GM12878 (cell line): Measurements from ENCODE around the gene MIAT. TPM values are rescaled to one million over a fixed set of nuclear protein-coding genes. Genes with fewer than 3 reads are reported as not detected.

Experiments used
- ATAC-seq: fragments of 200-7000 bp; cut with Tn5 transposase; 3 replicates; pipeline ENCODE4 v1.9.1; 2020; ENCODE audit warnings: mild to moderate bottlenecking, moderate library complexity
- BruUV-seq: library from RNA; stranded (reverse); fragments of 400-500 nt; replicated peaks from 2 replicates; lab custom pipeline; 2021; lab: Mats Ljungman, UMichigan
- CTCF ChIA-PET: fragments of 300-600 bp; sonication (Branson Sonifier 250); formaldehyde crosslinking; extraction: SDS; loops from one replicate; lab custom pipeline; 2021; ENCODE audit warnings: inconsistent platforms; lab: Yijun Ruan, JAX
- POLR2A ChIA-PET: fragments of 350-600 bp; formaldehyde crosslinking; extraction: SDS; loops from one replicate; lab custom pipeline; 2021; ENCODE audit warnings: inconsistent platforms; lab: Charles Lee
- RAD21 ChIA-PET: fragments of 300-600 bp; sonication (Branson Sonifier 250); formaldehyde crosslinking; loops from one replicate; lab custom pipeline; 2023; ENCODE audit warnings: antibody characterized with exemption; ENCODE audit not compliant: unreplicated experiment; lab: Charles Lee
- SMC1A ChIA-PET: fragments of 300-600 bp; sonication (Branson Sonifier 250); formaldehyde crosslinking; loops from one replicate; lab custom pipeline; 2023; ENCODE audit not compliant: unreplicated experiment, uncharacterized antibody; lab: Charles Lee
- DNase-seq: peaks from one replicate; pipeline ENCODE4 v3.0.0-alpha.2; 2011; ENCODE audit warnings: low read depth, low spot score
- FAIRE-seq: peaks from 3 replicates; lab custom pipeline; 2011; peaks lifted over from hg19 to GRCh38; lab: Jason Lieb, UNC
- H2AFZ ChIP-seq: 2 replicates; pipeline ENCODE4 v1.6.0; 2011; ENCODE audit warnings: low read depth, low read length, control low read depth; ENCODE audit not compliant: control insufficient read depth
- H3K27ac ChIP-seq: 2 replicates; pipeline ENCODE4 v1.5.1; 2011; ENCODE audit warnings: control low read depth; ENCODE audit not compliant: control insufficient read depth, insufficient read depth
- H3K27me3 ChIP-seq, 2 experiments: replicated peaks in 1 of 2; 2 replicates each; pipeline versions ENCODE4 v1.6.0 to v1.6.1; 2011; ENCODE audit warnings: low read length in 1 of 2; ENCODE audit not compliant: control insufficient read depth in 2 of 2, insufficient read depth in 2 of 2
- H3K36me3 ChIP-seq, 2 experiments: 2 replicates each; pipeline ENCODE4 v1.5.1; 2011; ENCODE audit warnings: low read length in 1 of 2; ENCODE audit not compliant: control insufficient read depth in 2 of 2, insufficient read depth in 2 of 2
- H3K4me1 ChIP-seq: 2 replicates; pipeline ENCODE4 v1.6.1; 2011; ENCODE audit warnings: mild to moderate bottlenecking, low read length, moderate library complexity, mixed read lengths; ENCODE audit not compliant: control insufficient read depth, insufficient read depth
- H3K4me2 ChIP-seq: 2 replicates; pipeline ENCODE4 v1.6.0; 2011; ENCODE audit warnings: control low read depth; ENCODE audit not compliant: control insufficient read depth, insufficient read depth
- H3K4me3 ChIP-seq: fragments of 200-600 bp; sonication (generic); 2 replicates; pipeline ENCODE4 v1.5.1; 2016
- H3K79me2 ChIP-seq: 2 replicates; pipeline ENCODE4 v1.6.0; 2011; ENCODE audit warnings: low read length; ENCODE audit not compliant: control insufficient read depth, insufficient read depth
- H3K9ac ChIP-seq: 2 replicates; pipeline ENCODE4 v1.8.0; 2011; ENCODE audit warnings: low read length, control low read depth, mixed read lengths; ENCODE audit not compliant: control insufficient read depth, insufficient read depth
- H3K9me3 ChIP-seq: replicated peaks from 3 replicates; pipeline ENCODE4 v1.5.1; 2011; ENCODE audit warnings: mild to moderate bottlenecking, low read length; ENCODE audit not compliant: control insufficient read depth, insufficient read depth
- H4K20me1 ChIP-seq: 2 replicates; pipeline ENCODE4 v1.6.0; 2011; ENCODE audit not compliant: control insufficient read depth, insufficient read depth
- CBX5 ChIP-seq: sonication (generic); IDR thresholded peaks from 2 replicates; pipeline ENCODE4 v1.6.1; 2016; ENCODE audit warnings: low read depth, moderate library complexity, mild to moderate bottlenecking, inconsistent platforms
- CEBPB ChIP-seq, 2 experiments: fragments of 150-350 bp in 1 of 2; IDR thresholded peaks; 2 replicates each; pipeline ENCODE4 v1.6.1; 2012 to 2014; ENCODE audit warnings: low read depth in 2 of 2, low read length in 2 of 2, borderline replicate concordance in 1 of 2, inconsistent platforms in 1 of 2
- ESRRA ChIP-seq: IDR thresholded peaks from 2 replicates; pipeline ENCODE4 v1.6.1; 2012; ENCODE audit warnings: mild to moderate bottlenecking, low read length, improper control_type of control experiment
- FOS ChIP-seq: IDR thresholded peaks from 3 replicates; pipeline ENCODE4 v1.6.1; 2011; ENCODE audit warnings: borderline replicate concordance; ENCODE audit not compliant: insufficient read length; ENCODE audit errors: extremely low read depth
- HDAC6 ChIP-seq: fragments of 200-600 bp; sonication (generic); IDR thresholded peaks from one replicate; pipeline ENCODE4 v1.8.0; 2017; ENCODE audit warnings: antibody characterized with exemption; ENCODE audit not compliant: unreplicated experiment
- IKZF2 ChIP-seq, 2 experiments: fragments of 450-650 bp; IDR thresholded peaks; 2 replicates each; pipeline ENCODE4 v1.6.1; 2017; ENCODE audit warnings: mild to moderate bottlenecking in 2 of 2, moderate library complexity in 2 of 2
- KDM1A ChIP-seq: fragments of 200-600 bp; sonication (generic); IDR thresholded peaks from 2 replicates; pipeline ENCODE4 v1.6.1; 2016; ENCODE audit warnings: borderline replicate concordance
- RELA ChIP-seq: fragments of 450-650 bp; IDR thresholded peaks from 2 replicates; pipeline ENCODE4 v1.8.0; 2014; ENCODE audit warnings: borderline replicate concordance; ENCODE audit not compliant: partially characterized antibody
- SMAD1 ChIP-seq: fragments of 450-650 bp; IDR thresholded peaks from 2 replicates; pipeline ENCODE4 v1.6.1; 2018; ENCODE audit warnings: mild to moderate bottlenecking, low read depth; ENCODE audit not compliant: partially characterized antibody
- SMAD5 ChIP-seq: IDR thresholded peaks from 2 replicates; pipeline ENCODE4 v1.6.1; 2016; ENCODE audit warnings: antibody characterized with exemption, low read depth
- SPI1 ChIP-seq: IDR thresholded peaks from 2 replicates; pipeline ENCODE4 v1.6.1; 2011; ENCODE audit warnings: low read depth, mild to moderate bottlenecking, low read length, moderate library complexity, borderline replicate concordance; ENCODE audit not compliant: insufficient read depth
- SREBF2 ChIP-seq: IDR thresholded peaks from 2 replicates; pipeline ENCODE4 v1.6.1; 2012; ENCODE audit warnings: mild to moderate bottlenecking, low read length
- ZBED1 ChIP-seq: IDR thresholded peaks from 2 replicates; pipeline ENCODE4 v1.6.1; 2016; ENCODE audit warnings: borderline replicate concordance
- ZSCAN29 ChIP-seq: fragments of 450-650 bp; IDR thresholded peaks from 2 replicates; pipeline ENCODE4 v1.6.1; 2017; ENCODE audit warnings: mild to moderate bottlenecking, moderate library complexity
- WGBS: methylation state at CpG from one replicate; pipeline ENCODE4 v1.1.6; 2016; ENCODE audit warnings: low lambda C conversion rate; ENCODE audit not compliant: insufficient replicate concordance, insufficient coverage; ENCODE audit errors: missing lambda C conversion rate; 5-methylcytosine and 5-hydroxymethylcytosine counted together
- in situ Hi-C: fragments of 300-500 bp; cut with MboI; formaldehyde crosslinking; loops from 9 replicates; pipeline ENCODE4 v1.14.3; 2018; ENCODE audit warnings: mixed read lengths
- intact Hi-C: fragments of 100-400 bp; cut with micrococcal nuclease; formaldehyde crosslinking; loops from one replicate; pipeline ENCODE4 v1.14.2; 2022; ENCODE audit not compliant: unreplicated experiment
- polyA plus RNA-seq, 11 experiments: library from polyadenylated mRNA; depleted of rRNA in 4 of 11; unstranded in 6 of 11; stranded (reverse) in 5 of 11; fragments of >200 nt; fragmentation: Nextera tagmentation in 4 of 11; fragmentation: Illumina TruSeq in 1 of 11; extraction: Ambion mirVana in 4 of 11; extraction: Trizol in 1 of 11; gene quantifications; 1 replicate in 1 of 11; 2 replicates in 10 of 11; pipeline versions ENCODE4 v1.2.1 to v1.2.3, GENCODE V29; 2011 to 2016; ENCODE audit warnings: inconsistent platforms in 2 of 11, missing spikeins in 2 of 11, low read depth in 1 of 11
- total RNA-seq, 4 experiments: library from RNA; depleted of rRNA in 3 of 4; stranded (reverse); fragments of >200 nt in 3 of 4; fragmentation: Illumina TruSeq in 1 of 4; extraction: Trizol in 1 of 4; gene quantifications; 2 replicates each; pipeline versions ENCODE4 v1.2.1 to v1.2.3, GENCODE V29; 2013 to 2021
- TF ChIP-seq, protein P1 (sequence below): fragments of 450-650 bp; IDR thresholded peaks from 2 replicates; pipeline ENCODE4 v1.6.1; 2017; ENCODE audit warnings: mild to moderate bottlenecking

MIAT gene
- total and polyA plus RNA-seq, 10 of the 15 experiments (the other 5 are each of a cell fraction or from before 2014, with no cell fraction given) = 0.39 to 13.7 (median 4.6) TPM

DNA sequence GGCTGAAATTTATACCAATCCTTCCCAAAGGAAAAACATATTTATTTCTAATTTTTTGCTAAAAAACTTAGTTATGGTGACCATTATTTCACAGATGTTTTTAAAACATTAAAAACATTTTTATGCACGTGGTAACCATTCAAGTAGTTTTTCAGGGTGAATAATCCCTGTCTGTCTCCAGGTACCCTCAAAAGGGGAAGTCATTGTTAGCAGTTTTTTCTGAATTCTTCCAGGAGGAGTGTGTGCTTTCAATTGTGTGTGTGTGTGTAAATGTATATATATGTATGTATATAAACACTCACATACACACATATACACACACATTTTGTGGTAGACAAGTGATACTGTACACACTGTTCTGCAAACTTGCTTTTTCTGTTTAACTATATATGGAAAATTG lies 43.9 kb downstream of the MIAT start:
- in situ Hi-C loops (no loop called here), intact Hi-C loops (no loop called here)
- FAIRE-seq = no peak
- ChIA-PET RAD21 (interaction anchor here (0.6 kb wide), 2 partner anchors 10 to 1419 kb away, joined by 3 to 5 read pairs; no protein-coding TSS in a partner anchor), SMC1A (no interaction called here), POLR2A (no interaction called here)
- no peaks in the 10 kb centered on the region for H4K20me1 ChIP-seq
- H3K27me3 ChIP-seq = no peaks in the 10 kb centered on the region
- H3K4me1 ChIP-seq = peaks cover 12% of the 10 kb centered on the region; the same call in 1 of the 2 replicates
- H3K9me3 ChIP-seq = peaks cover 5% of the 10 kb centered on the region; the same call in 2 of the 3 replicates
- no peak overlapping the region for H3K4me3 ChIP-seq
- no peaks in the 10 kb centered on the region for H3K79me2 ChIP-seq
- H3K4me2 ChIP-seq = no peak overlapping the region
- no peak overlapping the region for H3K27ac ChIP-seq
- H3K36me3 ChIP-seq = peaks cover 2 to 12% of the 10 kb centered on the region in 2 experiments
- BruUV-seq = no TSS peak
- H2AFZ ChIP-seq = no peak overlapping the region
- TF ChIP-seq ESRRA (no peak), SPI1 (peak; percentile 45; the same call in 1 of the 2 replicates)
- TF ChIP-seq, all 136 proteins: peak for 1
- CTCF ChIA-PET = no interaction called here
- ATAC-seq = no peak
- H3K9ac ChIP-seq = no peak overlapping the region
- no peak for DNase-seq
- 50% methylated on average over 1 of the region's 1 CpG for WGBS

DNA sequence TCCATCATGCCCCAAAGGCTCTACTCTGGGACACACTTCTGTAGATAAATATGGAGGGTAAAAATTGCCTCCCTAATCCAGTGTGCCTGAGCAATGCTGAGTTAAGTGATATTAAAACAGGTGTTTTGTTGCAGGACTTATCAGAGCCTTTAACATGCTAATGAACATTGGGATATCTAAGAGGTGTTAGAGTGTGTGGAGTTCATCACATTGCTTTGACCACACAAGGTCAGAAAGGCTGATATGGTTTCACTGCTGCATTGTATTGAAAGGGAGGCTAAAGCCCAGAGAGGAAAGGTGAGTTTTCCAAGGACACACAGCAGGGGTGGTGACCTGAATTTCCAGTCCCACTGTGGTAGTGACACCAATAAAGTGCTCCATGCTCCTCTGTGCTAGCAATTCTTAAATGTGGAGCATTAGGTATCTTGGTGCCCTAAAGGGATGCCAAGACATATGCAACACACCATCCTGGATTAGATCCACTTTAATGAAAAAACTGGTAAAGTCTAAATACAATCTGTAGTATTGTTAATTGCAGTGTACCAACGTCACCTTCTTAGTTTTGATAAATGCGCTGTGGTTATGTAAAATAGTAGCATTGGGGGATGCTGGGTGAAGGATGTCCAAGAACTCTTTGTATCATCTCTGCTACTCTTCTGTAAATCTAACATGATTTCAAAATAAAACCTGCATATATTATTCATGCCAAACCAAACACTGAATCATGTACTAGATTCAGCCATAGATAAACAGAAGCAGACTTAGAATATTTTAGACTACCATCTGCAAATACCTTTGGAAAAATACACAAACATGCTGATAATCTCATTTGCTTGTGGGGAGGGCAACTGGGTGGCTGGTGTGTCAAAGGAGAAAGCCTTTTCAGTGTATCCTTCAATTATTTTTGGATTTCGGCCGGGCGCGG lies 45.8 kb downstream of the MIAT start:
- Histone ChIP-seq H3K27me3 (no peaks in the 10 kb centered on the region), H3K4me1 (peaks cover 28% of the 10 kb centered on the region), H4K20me1 (no peaks in the 10 kb centered on the region), H3K27ac (no peak overlapping the region), H3K9me3 (peaks cover 9% of the 10 kb centered on the region; the same call in 2 of the 3 replicates), H2AFZ (no peak overlapping the region), H3K4me3 (no peak overlapping the region), H3K79me2 (no peaks in the 10 kb centered on the region), H3K36me3 (peaks cover 2 to 12% of the 10 kb centered on the region in 2 experiments), H3K4me2 (no peak overlapping the region), H3K9ac (no peak overlapping the region)
- RAD21 ChIA-PET = no interaction called here
- SMC1A ChIA-PET = no interaction called here
- FAIRE-seq (no peak), DNase-seq (no peak), ATAC-seq (no peak)
- POLR2A ChIA-PET = no interaction called here
- BruUV-seq = no TSS peak
- intact Hi-C loops (no loop called here), in situ Hi-C loops (no loop called here)
- WGBS = 99% methylated on average over 6 of the region's 6 CpGs
- CTCF ChIA-PET = no interaction called here
- no peak for TF ChIP-seq SMAD1
- TF ChIP-seq CBX5 = no peak
- TF ChIP-seq IKZF2 (IDR thresholded peaks at IDR 0.05) = no peak
- no peak for TF ChIP-seq ZBED1
- TF ChIP-seq, protein P1, sequence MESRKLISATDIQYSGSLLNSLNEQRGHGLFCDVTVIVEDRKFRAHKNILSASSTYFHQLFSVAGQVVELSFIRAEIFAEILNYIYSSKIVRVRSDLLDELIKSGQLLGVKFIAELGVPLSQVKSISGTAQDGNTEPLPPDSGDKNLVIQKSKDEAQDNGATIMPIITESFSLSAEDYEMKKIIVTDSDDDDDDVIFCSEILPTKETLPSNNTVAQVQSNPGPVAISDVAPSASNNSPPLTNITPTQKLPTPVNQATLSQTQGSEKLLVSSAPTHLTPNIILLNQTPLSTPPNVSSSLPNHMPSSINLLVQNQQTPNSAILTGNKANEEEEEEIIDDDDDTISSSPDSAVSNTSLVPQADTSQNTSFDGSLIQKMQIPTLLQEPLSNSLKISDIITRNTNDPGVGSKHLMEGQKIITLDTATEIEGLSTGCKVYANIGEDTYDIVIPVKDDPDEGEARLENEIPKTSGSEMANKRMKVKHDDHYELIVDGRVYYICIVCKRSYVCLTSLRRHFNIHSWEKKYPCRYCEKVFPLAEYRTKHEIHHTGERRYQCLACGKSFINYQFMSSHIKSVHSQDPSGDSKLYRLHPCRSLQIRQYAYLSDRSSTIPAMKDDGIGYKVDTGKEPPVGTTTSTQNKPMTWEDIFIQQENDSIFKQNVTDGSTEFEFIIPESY = no peak
- no peak for TF ChIP-seq CEBPB (IDR thresholded peaks at IDR 0.05; ENCODE audit: borderline replicate concordance in 1 of 2, low read depth in 2 of 2, low read length in 2 of 2)
- no peak for TF ChIP-seq ZSCAN29
- TF ChIP-seq HDAC6 = no peak
- TF ChIP-seq KDM1A = no peak
- no peak for TF ChIP-seq SREBF2
- no peak for TF ChIP-seq SMAD5
- no peak for TF ChIP-seq FOS
- no peak for TF ChIP-seq RELA
